ENCODE results near the gene CRBN.

GRCh38 chr3:3129579-3129978 lies 49.9 kb downstream of the CRBN start:
- TF ChIP-seq CTCF (IDR thresholded peaks at IDR 0.05; ENCODE audit: poor library complexity, severe bottlenecking) = no peak
- TF ChIP-seq SMC3 (conservative IDR thresholded peaks at IDR 0.05; ENCODE audit: poor library complexity) = no peak
- no peak for TF ChIP-seq EZH2 (IDR thresholded peaks at IDR 0.05; ENCODE audit: borderline replicate concordance, insufficient read depth, low read length, poor library complexity, severe bottlenecking)
- no peak for TF ChIP-seq POLR2AphosphoS5 (IDR thresholded peaks at IDR 0.05)
- TF ChIP-seq REST (IDR thresholded peaks at IDR 0.05; ENCODE audit: borderline replicate concordance) = no peak
- TF ChIP-seq TAF1 (IDR thresholded peaks at IDR 0.05; ENCODE audit: low read depth) = no peak
- no peak for TF ChIP-seq RAD21 (conservative IDR thresholded peaks at IDR 0.05)
- no peak for TF ChIP-seq EP300 (conservative IDR thresholded peaks at IDR 0.05; ENCODE audit: poor library complexity, severe bottlenecking)

Data from neural cell (in vitro differentiated cells).